Ovary (tissue), 9 donors: Measurements from ENCODE around the gene EPHA10. TPM values are rescaled to one million over a fixed set of nuclear protein-coding genes. Genes with fewer than 3 reads are reported as not detected.

ENCODE experiments used
- DNase-seq, 5 donors: peaks; one replicate each; pipeline ENCODE4 v3.0.0-alpha.2; 2019 to 2020
- H3K27ac ChIP-seq, 2 donors: fragments of 200-600 bp; one replicate each; pipeline versions ENCODE4 v1.5.1 to v1.8.0; 2019 to 2022
- H3K27me3 ChIP-seq: fragments of 200-600 bp; one replicate; pipeline ENCODE4 v1.8.0; 2022
- H3K36me3 ChIP-seq: fragments of 200-600 bp; sonication (generic); one replicate; pipeline ENCODE4 v1.5.1; 2019
- H3K4me1 ChIP-seq: one replicate; pipeline ENCODE4 v1.8.1; 2013; ENCODE audit warnings: mild to moderate bottlenecking, moderate library complexity; ENCODE audit not compliant: insufficient read depth
- H3K4me3 ChIP-seq: fragments of 200-600 bp; sonication (generic); one replicate; pipeline ENCODE4 v1.5.1; 2017
- H3K9me3 ChIP-seq, 2 donors: fragments of 200-600 bp in 1 of 2; sonication (generic) in 1 of 2; one replicate each; pipeline versions ENCODE4 v1.5.1 to v1.8.1; 2013 to 2019; ENCODE audit warnings: mild to moderate bottlenecking in 1 of 2, moderate library complexity in 1 of 2
- CTCF ChIP-seq, 3 donors: fragments of 450-650 bp in 2 of 3; fragments of 200-600 bp in 1 of 3; IDR thresholded peaks; one replicate each; pipeline versions ENCODE4 v1.5.1 to v1.8.0; 2016 to 2022; ENCODE audit warnings: antibody characterized with exemption in 3 of 3, mild to moderate bottlenecking in 1 of 3
- EP300 ChIP-seq: sonication (generic); formaldehyde crosslinking; IDR thresholded peaks from one replicate; pipeline ENCODE4 v1.6.1; 2017; ENCODE audit warnings: antibody characterized with exemption
- POLR2A ChIP-seq: fragments of 450-650 bp; IDR thresholded peaks from one replicate; pipeline ENCODE4 v1.6.1; 2017; ENCODE audit warnings: antibody characterized with exemption, mild to moderate bottlenecking, moderate library complexity
- WGBS, 3 donors: extraction: QIAGEN DNeasy Blood & Tissue Kit in 1 of 3; methylation state at CpG; one replicate each; pipeline versions ENCODE4 v1.1.5 to v1.1.7; 2013 to 2017; 5-methylcytosine and 5-hydroxymethylcytosine counted together
- intact Hi-C, 4 donors: fragments of 100-400 bp; cut with DNase I; formaldehyde crosslinking; loops; one replicate each; pipeline versions ENCODE4 v1.11.0 to v1.15.1; 2022 to 2023
- polyA plus RNA-seq, 2 donors: library from polyadenylated mRNA; stranded (reverse); fragments of 200-250 nt in 1 of 2; fragments of 350-450 nt in 1 of 2; fragmentation: Illumina TruSeq in 1 of 2; extraction: RNeasy Lipid Tissue Mini Kit (QIAGEN cat#74804) in 1 of 2; gene quantifications; one replicate each; pipeline ENCODE4 v1.2.3, GENCODE V29; 2013 to 2014
- total RNA-seq, 7 donors: library from RNA; depleted of rRNA in 2 of 7; stranded (reverse); fragments of >200 nt in 2 of 7; fragmentation: NEBNext Ultra II Directional in 3 of 7; extraction: Animal tissue kit (Norgen Biotek cat#: 25700) in 3 of 7; gene quantifications; one replicate each; pipeline versions ENCODE4 v1.1.0 to v1.2.4, GENCODE V29; 2016 to 2023
- donor health status: DM: no; HTN: no; CAD: no; lungs with moderate emphysema.
- donor health status: DM: no; HTN: no; CAD: no.
- donor health status: Bipolar disorder and iron deficiency.
- donor health status: DM: yes; HTN: yes; CAD: no.
- donor health status: DM: no; HTN: no; CAD: no.
- donor health status: DM: yes; HTN: yes; CAD: no.

EPHA10 gene
- total and polyA plus RNA-seq, 9 donors, result 0.02 to 0.69 (median 0.30) TPM; not detected in 3

- Histone ChIP-seq H3K4me3 (no peak overlapping the region), H3K27ac (no peak overlapping the region), H3K4me1 (peaks cover 3% of the 10 kb centered on the region), H3K27me3 (no peaks in the 10 kb centered on the region), H3K9me3 (no peaks in the 10 kb centered on the region), H3K36me3 (no peaks in the 10 kb centered on the region)
- 97 to 99% (median 97%) methylated on average over 2 of the region's 2 CpGs for WGBS, 3 donors
- TF ChIP-seq CTCF (IDR thresholded peaks at IDR 0.05) (no peak), POLR2A (no peak), EP300 (no peak)
- intact Hi-C loops, result no loop called here
- no peak for DNase-seq
Observed at GRCh38 chr1:37697090-37697489, 67.8 kb downstream of the EPHA10 start.

- H3K9me3 ChIP-seq, result no peaks in the 10 kb centered on the region
- intact Hi-C loops, result loop anchor here in 2 of 4 donors (5.0 kb wide), 1 partner anchor 164 kb away; the partner anchor contains the start of gene MTF1 (in 2 of the 2)
- peaks cover 15% of the 10 kb centered on the region for H3K4me1 ChIP-seq
- 1 to 2% (median 1%) methylated on average over 16 of the region's 16 CpGs for WGBS, 3 donors
- TF ChIP-seq POLR2A (no peak), EP300 (no peak), CTCF (IDR thresholded peaks at IDR 0.05) (no peak)
- DNase-seq, result peak in 4 of 5 donors; percentile 18 to 60 (median 56)
- H3K27ac ChIP-seq, result no peak overlapping the region
- no peaks in the 10 kb centered on the region for H3K27me3 ChIP-seq
- peak overlapping the region; percentile 66 for H3K4me3 ChIP-seq
- no peaks in the 10 kb centered on the region for H3K36me3 ChIP-seq
Observed at GRCh38 chr1:37692834-37693175, 72.1 kb downstream of the EPHA10 start.

- Histone ChIP-seq H3K27me3 (no peaks in the 10 kb centered on the region), H3K9me3 (no peaks in the 10 kb centered on the region), H3K27ac (peak within 1 kb of the TSS; percentile 26 to 60), H3K36me3 (no peaks in the 10 kb centered on the region), H3K4me1 (peaks cover 15% of the 10 kb centered on the region), H3K4me3 (peak within 1 kb of the TSS; percentile 66)
- DNase-seq, result peak; percentile 95 to 98 (median 97)
- TF ChIP-seq CTCF (IDR thresholded peaks at IDR 0.05) (peak; percentile 41 to 73 (median 54)), EP300 (no peak), POLR2A (no peak)
- intact Hi-C loops, result loop anchor here in 2 of 4 donors (5.0 kb wide), 1 partner anchor 165 kb away; the partner anchor contains the start of gene MTF1 (in 2 of the 2)
- 0% methylated on average over 51 to 54 of the region's 54 CpGs for WGBS, 3 donors
Observed at GRCh38 chr1:37692078-37692833, 72.7 kb downstream of the EPHA10 start, which contains the start of gene CDCA8. Gene CDCA8, plus strand, starts transcription at chr1:37692516. Its CDS starts 175 bp downstream, at chr1:37692691.

- intact Hi-C loops, result loop anchor here in 2 of 4 donors (5.0 kb wide), 1 partner anchor 166 kb away; the partner anchor contains the start of gene MTF1 (in 2 of the 2)
- H3K36me3 ChIP-seq, result no peaks in the 10 kb centered on the region
- peak overlapping the region; percentile 66 for H3K4me3 ChIP-seq
- TF ChIP-seq EP300 (no peak), POLR2A (no peak), CTCF (IDR thresholded peaks at IDR 0.05) (no peak)
- peak; percentile 47 to 75 (median 70) for DNase-seq
- no peaks in the 10 kb centered on the region for H3K9me3 ChIP-seq
- 1 to 3% (median 2%) methylated on average over 44 to 45 of the region's 45 CpGs for WGBS, 3 donors
- peaks cover 15% of the 10 kb centered on the region for H3K4me1 ChIP-seq
- H3K27me3 ChIP-seq, result no peaks in the 10 kb centered on the region
- peak overlapping the region; percentile 26 to 60 for H3K27ac ChIP-seq
Observed at GRCh38 chr1:37691497-37692077, 73.3 kb downstream of the EPHA10 start.
